ENCODE data around the gene JMJD1C. TPM values are rescaled to one million over a fixed set of nuclear protein-coding genes. Genes with fewer than 3 reads are reported as not detected.

JMJD1C gene
- total RNA-seq, 1 donor from 2014 or later = 143 TPM

DNA sequence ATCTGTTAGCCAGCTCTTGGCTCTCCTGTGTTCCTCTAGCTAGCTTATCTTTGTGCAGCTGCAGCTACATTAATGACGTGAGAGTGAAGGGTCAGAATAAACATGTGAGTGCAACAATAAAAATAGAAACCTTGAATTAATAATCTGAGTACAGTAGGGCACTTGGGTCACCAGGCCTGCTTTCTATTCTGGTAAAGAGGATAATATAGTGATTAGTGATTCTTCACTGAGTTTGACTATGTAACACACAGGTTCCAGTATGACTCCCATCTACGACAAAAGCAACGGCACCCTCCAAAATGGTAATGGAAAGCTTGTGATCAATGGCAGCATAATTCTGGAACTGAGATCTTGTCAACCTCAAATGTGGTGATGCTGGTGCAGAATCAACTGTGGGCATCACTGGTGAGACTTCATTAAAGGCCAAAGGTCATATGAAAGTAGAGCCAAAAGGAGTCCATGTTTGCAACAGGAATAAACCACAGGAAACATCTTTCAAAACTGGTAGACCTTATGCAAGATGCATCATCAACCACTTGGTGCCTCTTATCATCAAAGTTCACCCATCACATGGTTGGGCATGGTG lies 255.1 kb downstream of the JMJD1C start:
- Histone ChIP-seq H3K27me3 (no peaks in the 10 kb centered on the region), H3K27ac (peak overlapping the region; percentile 8), H2AFZ (replicated peaks) (no peak overlapping the region), H3K9ac (no peak overlapping the region), H3K4me1 (peaks cover 37% of the 10 kb centered on the region), H3K36me3 (peaks cover 8% of the 10 kb centered on the region), H4K20me1 (ENCODE audit: low read depth) (peaks cover 32% of the 10 kb centered on the region), H3K79me2 (ENCODE audit: low read depth) (peaks cover 86% of the 10 kb centered on the region), H3K4me3 (no peak overlapping the region), H3K9me3 (ENCODE audit: low read depth) (no peaks in the 10 kb centered on the region), H3F3A (ENCODE audit: low read depth) (peaks cover 16% of the 10 kb centered on the region), H3K4me2 (no peak overlapping the region)
- Mint-ChIP-seq H3K27me3 (ENCODE audit: insufficient read depth, low read depth) (no peaks in the 10 kb centered on the region), H3K9me3 (no peaks in the 10 kb centered on the region), H3K4me1 (peaks cover 20% of the 10 kb centered on the region), H3K27ac (no peak overlapping the region), H3K4me3 (no peak overlapping the region), H3K36me3 (peaks cover 40% of the 10 kb centered on the region)
- no peak for DNase-seq (ENCODE audit: low spot score)
- TF ChIP-seq EZH2 (IDR thresholded peaks at IDR 0.05) (no peak), EZH2phosphoT487 (IDR thresholded peaks at IDR 0.05) (no peak)
- TF ChIP-seq, protein P1, sequence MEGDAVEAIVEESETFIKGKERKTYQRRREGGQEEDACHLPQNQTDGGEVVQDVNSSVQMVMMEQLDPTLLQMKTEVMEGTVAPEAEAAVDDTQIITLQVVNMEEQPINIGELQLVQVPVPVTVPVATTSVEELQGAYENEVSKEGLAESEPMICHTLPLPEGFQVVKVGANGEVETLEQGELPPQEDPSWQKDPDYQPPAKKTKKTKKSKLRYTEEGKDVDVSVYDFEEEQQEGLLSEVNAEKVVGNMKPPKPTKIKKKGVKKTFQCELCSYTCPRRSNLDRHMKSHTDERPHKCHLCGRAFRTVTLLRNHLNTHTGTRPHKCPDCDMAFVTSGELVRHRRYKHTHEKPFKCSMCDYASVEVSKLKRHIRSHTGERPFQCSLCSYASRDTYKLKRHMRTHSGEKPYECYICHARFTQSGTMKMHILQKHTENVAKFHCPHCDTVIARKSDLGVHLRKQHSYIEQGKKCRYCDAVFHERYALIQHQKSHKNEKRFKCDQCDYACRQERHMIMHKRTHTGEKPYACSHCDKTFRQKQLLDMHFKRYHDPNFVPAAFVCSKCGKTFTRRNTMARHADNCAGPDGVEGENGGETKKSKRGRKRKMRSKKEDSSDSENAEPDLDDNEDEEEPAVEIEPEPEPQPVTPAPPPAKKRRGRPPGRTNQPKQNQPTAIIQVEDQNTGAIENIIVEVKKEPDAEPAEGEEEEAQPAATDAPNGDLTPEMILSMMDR (IDR thresholded peaks at IDR 0.05) = no peak

- Histone ChIP-seq H3K79me2 (ENCODE audit: low read depth) (peaks cover 87% of the 10 kb centered on the region), H2AFZ (replicated peaks) (no peak overlapping the region), H3F3A (ENCODE audit: low read depth) (peaks cover 16% of the 10 kb centered on the region), H3K27ac (no peak overlapping the region), H3K4me2 (no peak overlapping the region), H3K4me3 (no peak overlapping the region), H4K20me1 (ENCODE audit: low read depth) (peaks cover 33% of the 10 kb centered on the region), H3K9me3 (ENCODE audit: low read depth) (no peaks in the 10 kb centered on the region), H3K9ac (no peak overlapping the region), H3K4me1 (peaks cover 37% of the 10 kb centered on the region), H3K27me3 (no peaks in the 10 kb centered on the region), H3K36me3 (peaks cover 8% of the 10 kb centered on the region)
- Mint-ChIP-seq H3K27me3 (ENCODE audit: insufficient read depth, low read depth) (no peaks in the 10 kb centered on the region), H3K4me3 (no peak overlapping the region), H3K36me3 (peaks cover 40% of the 10 kb centered on the region), H3K27ac (no peak overlapping the region), H3K9me3 (no peaks in the 10 kb centered on the region), H3K4me1 (peaks cover 20% of the 10 kb centered on the region)
- TF ChIP-seq EZH2 (IDR thresholded peaks at IDR 0.05) = no peak
- TF ChIP-seq EZH2phosphoT487 (IDR thresholded peaks at IDR 0.05) = no peak
- TF ChIP-seq, protein P1 (IDR thresholded peaks at IDR 0.05) = no peak
- DNase-seq (ENCODE audit: low spot score) = no peak
Measured at GRCh38 chr10:63209705-63210104, 256.1 kb downstream of the JMJD1C start.

DNA sequence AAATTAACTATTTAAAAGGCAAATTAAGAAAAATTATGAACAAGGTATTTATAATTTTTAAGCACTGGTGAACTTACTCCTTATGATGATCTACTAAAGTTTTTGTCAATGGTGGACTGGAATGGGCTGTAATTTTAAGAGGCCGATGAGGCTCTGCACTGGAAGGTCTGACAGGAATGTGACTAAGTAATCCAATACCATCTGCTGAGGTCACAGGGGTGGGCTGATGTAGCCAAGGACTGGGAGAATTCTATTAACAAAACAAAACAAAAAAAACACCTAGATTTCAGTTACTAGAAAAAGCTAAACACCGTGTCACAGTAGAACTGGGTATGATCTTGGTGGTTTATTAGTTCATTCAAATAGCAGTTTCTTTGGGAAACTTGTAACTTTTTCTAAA lies 256.8 kb downstream of the JMJD1C start:
- no peak overlapping the region for H3K4me3 ChIP-seq
- Mint-ChIP-seq H3K27ac (peak overlapping the region; percentile 57), H3K27me3 (ENCODE audit: insufficient read depth, low read depth) (no peaks in the 10 kb centered on the region), H3K9me3 (no peaks in the 10 kb centered on the region), H3K4me1 (peaks cover 20% of the 10 kb centered on the region), H3K36me3 (peaks cover 38% of the 10 kb centered on the region), H3K4me3 (no peak overlapping the region)
- peaks cover 85% of the 10 kb centered on the region for H3K79me2 ChIP-seq (ENCODE audit: low read depth)
- peaks cover 16% of the 10 kb centered on the region for H3F3A ChIP-seq (ENCODE audit: low read depth)
- H3K4me2 ChIP-seq = peak overlapping the region; percentile 16
- no peak overlapping the region for H3K27ac ChIP-seq
- no peak overlapping the region for H2AFZ ChIP-seq (replicated peaks)
- no peaks in the 10 kb centered on the region for H3K9me3 ChIP-seq (ENCODE audit: low read depth)
- H3K4me1 ChIP-seq = peaks cover 37% of the 10 kb centered on the region
- no peak for TF ChIP-seq EZH2phosphoT487 (IDR thresholded peaks at IDR 0.05)
- TF ChIP-seq, protein P1 (IDR thresholded peaks at IDR 0.05) = no peak
- TF ChIP-seq EZH2 (IDR thresholded peaks at IDR 0.05) = no peak
- no peak overlapping the region for H3K9ac ChIP-seq
- peaks cover 37% of the 10 kb centered on the region for H4K20me1 ChIP-seq (ENCODE audit: low read depth)
- H3K27me3 ChIP-seq = no peaks in the 10 kb centered on the region
- H3K36me3 ChIP-seq = peaks cover 8% of the 10 kb centered on the region
- DNase-seq (ENCODE audit: low spot score) = peak; percentile 55
